Measurements from ENCODE around the gene LEF1. TPM values are rescaled to one million over a fixed set of nuclear protein-coding genes. Genes with fewer than 3 reads are reported as not detected.

Gene LEF1
- total and polyA plus RNA-seq, 2 donors (not counting 3 experiments of a cell fraction or from before 2014, with no cell fraction given) = 0.46 TPM; not detected in 1

- intact Hi-C loops (cut with micrococcal nuclease) (loop anchor here (10.0 kb wide), 1 partner anchor 407 kb away; no protein-coding TSS in a partner anchor), dilution Hi-C loops (cut with MboI; ENCODE audit: extremely low pct_ligation_motif_present, low sequenced_read_pairs) (no loop called here)
- H3K9ac ChIP-seq (replicated peaks; ENCODE audit: extremely low read depth, insufficient read depth, low read length) = no peak overlapping the region
- peak overlapping the region; percentile 40 to 64 (median 53) for H3K4me3 ChIP-seq (replicated peaks in 1 of 3; ENCODE audit: insufficient read depth in 1 of 3, low read depth in 1 of 3, low read length in 3 of 3)
- no peaks in the 10 kb centered on the region for H3K9me1 ChIP-seq (replicated peaks; ENCODE audit: control insufficient read depth, extremely low read depth, insufficient read depth, low read length)
- no peaks in the 10 kb centered on the region for H3K36me3 ChIP-seq (ENCODE audit: control insufficient read depth in 2 of 2, extremely low read depth in 1 of 2, insufficient read depth in 2 of 2, low read length in 2 of 2)
- DNase-seq (ENCODE audit: low read depth, low spot score) (peak; percentile 21), FAIRE-seq (peak; percentile 58)
- no peaks in the 10 kb centered on the region for H3K79me2 ChIP-seq (ENCODE audit: control insufficient read depth, insufficient read depth, low read length)
- peaks cover 14% of the 10 kb centered on the region for H3K4me1 ChIP-seq (ENCODE audit: control insufficient read depth, extremely low read depth, insufficient read depth, low read length)
- no TSS peak for BruUV-seq (replicated peaks)
- peak overlapping the region; percentile 90 for H3K4me2 ChIP-seq (ENCODE audit: insufficient read depth, low read length)
- H4K20me1 ChIP-seq (replicated peaks; ENCODE audit: control insufficient read depth, extremely low read depth, insufficient read depth, low read length) = peaks cover 4% of the 10 kb centered on the region
- peak; percentile 84 for TF ChIP-seq EZH2 (IDR thresholded peaks at IDR 0.05; ENCODE audit: borderline replicate concordance, low read depth, low read length, severe bottlenecking)
- TF ChIP-seq POLR2A (IDR thresholded peaks at IDR 0.05; ENCODE audit: low read depth, low read length) = no peak
- CTCF ChIA-PET = interaction anchor here (0.8 to 1.3 kb wide), 2 partner anchors 9 to 292 kb away, joined by 3 to 5 read pairs; no protein-coding TSS in a partner anchor
- POLR2A ChIA-PET = no interaction called here
- peak overlapping the region; percentile 68 for H2AFZ ChIP-seq (ENCODE audit: low read depth, low read length)
- no peak overlapping the region for H3K27ac ChIP-seq (ENCODE audit: insufficient read depth, low read depth, low read length)
- no peaks in the 10 kb centered on the region for H3K9me3 ChIP-seq (replicated peaks; ENCODE audit: control insufficient read depth, insufficient read depth, low read length)
- peaks cover 68 to 98% of the 10 kb centered on the region in 2 experiments for H3K27me3 ChIP-seq (ENCODE audit: control insufficient read depth in 2 of 2, insufficient read depth in 2 of 2, low read length in 2 of 2)
Measured at GRCh38 chr4:108168160-108168670, 517 bp downstream of the LEF1 start.

GRCh38 chr4:108166441-108167315 lies 2.1 kb downstream of the LEF1 start:
- dilution Hi-C loops (cut with MboI; ENCODE audit: extremely low pct_ligation_motif_present, low sequenced_read_pairs) (no loop called here), intact Hi-C loops (cut with micrococcal nuclease) (loop anchor here (10.0 kb wide), 1 partner anchor 408 kb away; no protein-coding TSS in a partner anchor)
- FAIRE-seq = no peak
- no TSS peak for BruUV-seq (replicated peaks)
- H3K4me1 ChIP-seq (ENCODE audit: control insufficient read depth, extremely low read depth, insufficient read depth, low read length) = peaks cover 12% of the 10 kb centered on the region
- no peaks in the 10 kb centered on the region for H3K79me2 ChIP-seq (ENCODE audit: control insufficient read depth, insufficient read depth, low read length)
- ChIA-PET CTCF (interaction anchor here (1.1 kb wide), 1 partner anchor 148 kb away, joined by 3 read pairs; no protein-coding TSS in a partner anchor), POLR2A (no interaction called here)
- TF ChIP-seq JUN (IDR thresholded peaks at IDR 0.05; ENCODE audit: borderline replicate concordance, insufficient read depth, insufficient read length, low read depth) = no peak
- peak; percentile 7 for TF ChIP-seq EZH2 (IDR thresholded peaks at IDR 0.05; ENCODE audit: borderline replicate concordance, low read depth, low read length, severe bottlenecking)
- no peak overlapping the region for H3K27ac ChIP-seq (ENCODE audit: insufficient read depth, low read depth, low read length)
- H3K9me3 ChIP-seq (replicated peaks; ENCODE audit: control insufficient read depth, insufficient read depth, low read length) = no peaks in the 10 kb centered on the region
- H3K36me3 ChIP-seq (ENCODE audit: control insufficient read depth in 2 of 2, extremely low read depth in 1 of 2, insufficient read depth in 2 of 2, low read length in 2 of 2) = no peaks in the 10 kb centered on the region
- no peak overlapping the region for H3K4me3 ChIP-seq (replicated peaks in 1 of 3; ENCODE audit: insufficient read depth in 1 of 3, low read depth in 1 of 3, low read length in 3 of 3)
- H3K9me1 ChIP-seq (replicated peaks; ENCODE audit: control insufficient read depth, extremely low read depth, insufficient read depth, low read length) = no peaks in the 10 kb centered on the region
- no peak overlapping the region for H3K4me2 ChIP-seq (ENCODE audit: insufficient read depth, low read length)
- peaks cover 63 to 96% of the 10 kb centered on the region in 2 experiments for H3K27me3 ChIP-seq (ENCODE audit: control insufficient read depth in 2 of 2, insufficient read depth in 2 of 2, low read length in 2 of 2)
- H3K9ac ChIP-seq (replicated peaks; ENCODE audit: extremely low read depth, insufficient read depth, low read length) = no peak overlapping the region
- DNase-seq (ENCODE audit: low read depth, low spot score) = no peak
- H2AFZ ChIP-seq (ENCODE audit: low read depth, low read length) = no peak overlapping the region
- peaks cover 4% of the 10 kb centered on the region for H4K20me1 ChIP-seq (replicated peaks; ENCODE audit: control insufficient read depth, extremely low read depth, insufficient read depth, low read length)

All from endothelial cell of umbilical vein (primary cell).